Skin of body (tissue), 2 donors: Measurements from ENCODE around the gene CLEC10A. TPM values are rescaled to one million over a fixed set of nuclear protein-coding genes. Genes with fewer than 3 reads are reported as not detected.
"Not testable (repeated sequence)": the region's sequence is repeated elsewhere in the genome, so short reads cannot be mapped to it uniquely, and the experiment has no call there.

ENCODE experiments used
- DNase-seq: peaks from one replicate; lab custom pipeline; 2025; lab: John Stamatoyannopoulos, UW
- total RNA-seq: library from RNA; depleted of rRNA; stranded (reverse); fragments of >200 nt; gene quantifications from one replicate; pipeline ENCODE4 v1.2.3, GENCODE V29; 2014

Gene CLEC10A
- total RNA-seq, 1 donor from 2014 or later: 3.7 TPM

- no peak for DNase-seq
Measured at GRCh38 chr17:7074931-7075330, 5.1 kb downstream of the CLEC10A start.

- no peak for DNase-seq
Measured at GRCh38 chr17:7072406-7072805, 7.6 kb downstream of the CLEC10A start.

- no peak for DNase-seq
Measured at GRCh38 chr17:7070712-7071111, 9.3 kb downstream of the CLEC10A start.

- no peak for DNase-seq
Measured at GRCh38 chr17:7068268-7068667, 11.8 kb downstream of the CLEC10A start.

- no peak for DNase-seq
Measured at GRCh38 chr17:7067198-7067597, 12.9 kb downstream of the CLEC10A start.

DNA sequence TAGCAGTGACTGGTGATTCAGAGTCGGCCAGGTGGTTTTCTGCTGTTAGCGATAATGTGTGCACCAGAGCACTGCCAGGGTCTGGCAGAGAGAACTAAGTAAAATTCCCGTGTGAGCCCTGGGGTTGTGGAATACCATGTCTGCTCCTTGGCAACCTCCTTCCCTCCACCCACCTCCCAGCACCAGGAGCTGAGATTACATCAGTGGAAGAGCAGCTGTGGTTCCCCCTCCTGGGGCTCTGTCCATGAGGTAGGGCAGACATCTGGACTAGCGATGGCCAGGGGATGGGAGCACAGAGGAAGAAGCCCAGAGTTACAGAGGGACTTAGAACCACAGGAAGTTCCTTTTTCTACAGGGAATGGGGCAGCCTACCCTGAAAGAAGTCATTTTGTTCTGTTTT is 15.8 kb downstream of the CLEC10A start:
- DNase-seq: no peak

- DNase-seq: no peak
Measured at GRCh38 chr17:7063518-7064094, 16.4 kb downstream of the CLEC10A start.

- DNase-seq: no peak
Measured at GRCh38 chr17:7060165-7060891, 19.7 kb downstream of the CLEC10A start.

DNA sequence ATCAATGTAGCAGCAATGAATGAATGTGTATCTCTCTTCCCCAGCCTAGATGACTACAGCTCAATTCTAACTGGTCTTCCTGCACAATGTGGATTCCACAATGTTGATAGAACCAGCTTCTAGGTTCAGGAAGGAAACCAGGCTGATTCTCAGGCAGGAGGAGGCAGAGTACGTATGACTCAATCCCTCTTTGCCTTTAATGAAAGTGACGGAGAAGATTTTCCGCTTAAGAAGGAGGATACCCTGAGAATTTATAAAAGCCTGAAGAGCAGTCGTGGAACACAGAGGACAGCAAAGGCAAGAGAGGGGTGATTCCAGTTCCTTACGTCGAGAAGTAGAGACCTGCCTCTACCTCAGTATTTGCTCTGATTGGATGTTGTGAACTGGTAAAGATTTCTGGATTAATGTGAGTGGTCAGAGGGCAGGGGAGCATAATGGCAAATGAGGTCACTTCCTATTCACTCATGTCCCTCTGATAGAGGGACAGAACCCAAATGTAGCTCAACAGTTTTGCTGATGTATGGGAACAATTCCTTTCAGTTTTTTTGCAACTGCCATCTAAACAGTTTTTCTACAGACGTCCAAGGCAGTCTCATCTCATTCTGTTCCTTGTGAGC is 21.1 kb downstream of the CLEC10A start:
- no peak for DNase-seq

- DNase-seq: no peak
Measured at GRCh38 chr17:7056386-7056785, 23.7 kb downstream of the CLEC10A start.

- DNase-seq: not testable (repeated sequence)
Measured at GRCh38 chr17:7050583-7050982, 29.5 kb downstream of the CLEC10A start.

DNA sequence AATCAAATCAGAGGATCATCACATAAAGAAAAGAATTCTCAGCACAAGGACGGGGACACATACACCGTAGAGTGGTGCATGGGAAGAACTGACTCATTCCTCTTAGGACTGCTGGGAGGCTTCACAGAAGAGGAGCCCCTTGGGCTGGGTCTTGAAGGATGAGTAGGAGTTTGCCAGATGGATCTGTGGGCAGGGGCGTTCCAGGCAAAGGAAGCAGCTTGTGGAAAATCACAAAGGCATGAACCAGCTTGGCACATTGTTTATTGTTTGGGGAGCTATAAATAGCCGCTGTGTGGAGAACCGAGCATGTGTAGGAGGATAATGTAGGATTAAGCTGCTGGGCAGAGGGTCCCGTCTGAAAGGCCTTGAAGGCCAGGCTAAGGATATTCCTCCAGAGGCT is 31.1 kb downstream of the CLEC10A start:
- no peak for DNase-seq

- DNase-seq: no peak
Measured at GRCh38 chr17:7047566-7047965, 32.5 kb downstream of the CLEC10A start.

DNA sequence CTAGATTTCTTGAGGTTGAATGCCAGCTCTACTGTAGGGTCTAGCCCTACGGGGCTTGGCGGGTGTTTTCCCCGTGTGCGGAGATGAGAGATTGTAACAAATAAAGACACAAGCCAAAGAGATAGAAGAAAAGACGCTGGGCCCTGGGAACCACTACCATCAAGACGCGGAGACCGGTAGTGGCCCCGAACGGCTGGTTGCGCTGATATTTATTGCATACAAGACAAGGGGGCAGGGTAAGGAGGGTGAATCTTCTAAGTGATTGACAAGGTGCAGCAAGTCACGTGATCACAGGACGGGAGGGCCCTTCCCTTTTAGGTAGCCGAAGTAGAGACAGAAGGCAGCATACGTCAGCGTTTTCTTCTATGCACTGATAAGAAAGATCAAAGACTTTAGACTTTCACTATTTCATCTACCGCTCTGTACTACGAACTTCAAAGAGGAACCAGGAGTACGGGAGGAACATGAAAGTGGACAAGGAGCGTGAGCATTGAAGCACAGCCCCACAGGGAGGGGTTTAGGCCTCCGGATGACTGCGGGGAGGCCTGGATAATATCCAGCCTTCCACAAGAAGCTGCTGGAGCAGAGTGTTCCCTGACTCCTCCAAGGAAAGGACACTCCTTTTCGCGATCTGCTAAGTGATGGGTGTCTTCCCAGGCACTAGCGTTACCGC is 33.2 kb downstream of the CLEC10A start:
- not testable (repeated sequence) for DNase-seq

DNA sequence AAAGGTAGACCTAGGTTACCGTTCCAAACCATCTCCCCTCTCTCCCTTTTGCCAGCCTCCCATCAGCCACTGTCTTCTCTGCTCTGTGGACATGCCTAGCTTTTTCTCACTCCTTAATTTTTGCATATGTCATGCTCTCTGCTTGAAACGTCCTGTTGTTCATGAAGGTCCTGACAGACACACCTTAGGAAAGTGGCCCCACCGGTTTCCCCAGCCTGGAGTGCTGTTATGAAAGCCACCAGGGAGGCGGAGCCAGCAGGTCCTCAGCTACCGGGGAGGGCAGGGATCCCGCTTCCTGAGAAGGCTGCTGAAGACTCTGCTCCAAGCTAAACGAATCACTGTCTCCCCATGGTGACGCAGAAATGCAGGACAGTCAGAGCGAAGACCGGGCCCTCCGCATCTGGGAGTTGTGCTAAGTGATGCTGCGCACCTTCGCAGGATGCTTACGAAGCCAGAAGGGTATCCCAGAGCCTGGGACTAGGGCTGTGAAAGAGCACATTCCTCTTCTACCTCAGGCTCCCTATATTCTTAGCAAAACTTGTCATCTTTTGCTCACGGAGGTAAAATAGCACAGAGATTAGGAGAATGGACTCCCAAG is 33.8 kb downstream of the CLEC10A start:
- no peak for DNase-seq

DNA sequence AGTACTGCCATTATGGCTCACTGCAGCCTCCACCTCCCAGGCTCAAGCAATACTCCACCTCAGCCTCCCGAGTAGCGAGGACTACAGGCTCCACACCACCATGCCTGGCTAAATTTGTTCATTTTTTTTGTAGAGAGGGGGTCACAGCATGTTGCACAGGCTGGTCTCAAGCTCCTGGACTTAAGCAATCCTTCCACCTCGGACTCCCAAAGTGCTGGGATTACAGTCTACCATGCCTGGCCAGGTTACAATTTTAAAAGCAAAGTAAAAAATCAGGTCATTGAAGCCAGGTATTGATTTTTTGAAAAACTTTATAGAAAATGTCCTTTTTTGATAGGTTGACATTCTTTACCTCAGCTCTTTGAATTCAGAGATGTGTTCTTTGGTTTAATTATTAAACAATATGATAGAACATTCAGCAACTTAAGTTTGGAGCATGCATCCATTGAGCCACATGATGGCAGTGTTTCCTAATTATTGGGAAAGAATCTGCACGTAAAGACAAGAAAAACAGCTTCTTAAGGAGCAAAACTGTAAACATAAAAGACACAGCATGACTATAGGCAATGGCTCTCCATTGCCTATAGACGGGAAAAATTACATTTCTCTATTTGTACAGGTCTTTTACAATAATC is 34.4 kb downstream of the CLEC10A start:
- DNase-seq: peak; percentile 70

DNA sequence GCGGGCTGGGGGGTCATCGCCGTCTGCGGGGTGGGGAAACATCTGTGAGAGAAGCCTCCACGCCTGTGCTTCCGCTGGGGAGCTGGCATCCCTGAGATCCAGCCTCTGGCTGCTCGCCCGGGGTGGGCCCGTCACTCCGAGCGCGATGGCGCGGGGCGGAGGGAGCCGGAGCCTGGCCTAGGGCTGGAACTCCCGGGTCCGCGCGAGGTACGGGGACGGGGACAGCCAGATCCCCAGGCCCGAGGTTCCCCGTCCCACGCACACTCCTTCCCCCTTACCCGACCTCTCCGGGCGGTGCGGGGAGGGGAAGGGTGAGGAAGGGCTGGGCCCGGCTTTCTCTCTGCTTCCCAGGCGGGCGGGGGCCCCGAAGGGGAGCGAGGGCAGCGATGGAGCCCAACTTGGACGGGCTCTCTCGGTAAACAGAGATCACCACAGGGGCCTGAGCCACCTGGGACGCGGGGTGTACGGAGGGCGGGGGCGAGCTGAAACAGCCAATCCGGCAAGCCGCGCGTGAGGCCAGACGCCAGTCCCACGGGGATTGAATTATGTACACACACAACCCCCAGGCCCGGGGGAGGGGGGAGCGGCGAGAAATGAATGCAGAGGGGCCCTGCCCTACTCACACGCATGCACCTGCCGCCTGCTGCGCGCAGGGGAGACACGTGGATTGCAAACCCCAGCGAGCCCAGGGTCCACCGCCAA is 36.4 kb downstream of the CLEC10A start, which contains the start of gene SLC16A11:
Gene SLC16A11 (minus strand): TSS at position 596 of the 702 bp plus-strand sequence. CDS start 579 bp downstream, at position 17.
- no peak for DNase-seq

DNA sequence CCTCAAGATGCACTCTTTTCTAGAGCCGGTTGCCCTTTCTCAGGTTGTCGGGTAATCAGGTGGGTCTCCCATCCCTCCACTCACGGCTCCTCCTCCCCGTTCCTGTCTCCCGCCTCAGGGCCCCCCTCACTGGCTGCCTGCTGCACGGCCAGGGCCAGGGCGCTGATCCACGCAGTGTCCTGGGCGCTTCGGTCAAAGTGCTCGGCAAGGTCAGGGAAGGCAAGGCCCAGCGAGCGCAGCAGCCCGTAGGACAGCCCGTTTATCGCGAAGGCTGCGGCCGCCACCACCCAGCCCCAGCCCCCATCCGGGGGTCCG is 36.9 kb downstream of the CLEC10A start:
- no peak for DNase-seq

DNA sequence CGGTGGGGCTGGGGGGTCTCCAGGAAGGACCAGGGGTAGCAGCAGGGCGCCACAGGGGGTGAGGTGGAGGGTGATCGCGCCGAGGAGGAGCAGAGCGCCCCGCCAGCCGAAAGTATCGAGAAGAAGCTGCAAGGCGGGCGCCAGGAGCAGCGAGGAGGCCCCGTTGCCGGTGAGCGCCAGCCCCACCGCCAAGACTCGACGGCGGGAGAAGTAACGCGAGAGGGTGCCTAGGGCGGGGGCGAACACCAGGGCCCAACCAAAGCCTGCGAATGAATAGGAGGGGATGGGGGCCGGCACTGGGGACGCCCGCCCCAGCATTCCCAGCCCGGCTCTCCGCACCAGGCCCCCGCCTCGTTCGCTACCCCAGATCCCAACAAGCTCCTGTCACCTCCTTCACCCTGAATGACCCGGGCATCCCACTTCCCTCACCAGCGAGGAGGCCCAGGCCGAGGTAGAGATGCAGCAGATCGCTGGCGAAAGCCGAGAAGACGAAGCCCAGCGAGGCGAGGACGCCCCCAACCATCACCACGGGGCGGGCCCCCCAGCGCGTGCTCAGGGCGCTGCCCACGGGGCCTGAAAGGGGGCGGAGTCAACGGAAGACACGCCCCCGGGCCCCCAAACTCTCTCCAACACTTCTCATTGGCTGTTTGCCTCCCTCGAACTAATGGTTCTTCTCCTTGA is 37.4 kb downstream of the CLEC10A start:
- no peak for DNase-seq
